Renal cortex interstitium (tissue), 11 donors: Measurements from ENCODE around the gene EXOC3L4. TPM values are rescaled to one million over a fixed set of nuclear protein-coding genes. Genes with fewer than 3 reads are reported as not detected.
"Not testable (repeated sequence)": the region's sequence is repeated elsewhere in the genome, so short reads cannot be mapped to it uniquely, and the experiment has no call there.

Source experiments
- DNase-seq, 11 donors: peaks; one replicate each; pipeline ENCODE4 v3.0.0-alpha.2; 2013; ENCODE audit warnings: low read depth in 9 of 11, low spot score in 4 of 11; ENCODE audit errors: extremely low read depth in 1 of 11
- polyA plus RNA-seq, 3 donors: library from polyadenylated mRNA; unstranded; fragments of 120-200 nt; gene quantifications; one replicate each; pipeline ENCODE4 v1.2.1, GENCODE V29; 2013; ENCODE audit not compliant: insufficient read length in 3 of 3

The EXOC3L4 gene
- polyA plus RNA-seq, 3 donors = 2.4 to 8.7 (median 4.5) TPM

GRCh38 chr14:103138301-103139131 lies 44.0 kb downstream of the EXOC3L4 start:
- no peak for DNase-seq

- no peak for DNase-seq
Observed at GRCh38 chr14:103139132-103140025, 44.9 kb downstream of the EXOC3L4 start.

- DNase-seq = no peak
Observed at GRCh38 chr14:103140316-103141109, 46.0 kb downstream of the EXOC3L4 start.

- DNase-seq = no peak
Observed at GRCh38 chr14:103141117-103141796, 46.7 kb downstream of the EXOC3L4 start.

- no peak for DNase-seq
Observed at GRCh38 chr14:103142026-103142425, 47.5 kb downstream of the EXOC3L4 start.

- DNase-seq = no peak
Observed at GRCh38 chr14:103142721-103143302, 48.3 kb downstream of the EXOC3L4 start.

- DNase-seq = no peak
Observed at GRCh38 chr14:103143506-103143905, 49.0 kb downstream of the EXOC3L4 start.

GRCh38 chr14:103144085-103144484 lies 49.6 kb downstream of the EXOC3L4 start:
- no peak for DNase-seq

- no peak for DNase-seq
Observed at GRCh38 chr14:103146141-103146709, 51.7 kb downstream of the EXOC3L4 start.

GRCh38 chr14:103149351-103150237 lies 55.1 kb downstream of the EXOC3L4 start:
- DNase-seq = no peak

GRCh38 chr14:103151270-103151945 lies 56.9 kb downstream of the EXOC3L4 start:
- no peak for DNase-seq

- no peak for DNase-seq
Observed at GRCh38 chr14:103155010-103155409, 60.5 kb downstream of the EXOC3L4 start.

- DNase-seq = not testable (repeated sequence)
Observed at GRCh38 chr14:103155416-103155815, 60.9 kb downstream of the EXOC3L4 start.

- no peak for DNase-seq
Observed at GRCh38 chr14:103155826-103156394, 61.4 kb downstream of the EXOC3L4 start.

GRCh38 chr14:103156651-103157378 lies 62.3 kb downstream of the EXOC3L4 start:
- no peak for DNase-seq

- DNase-seq = no peak
Observed at GRCh38 chr14:103157969-103158368, 63.4 kb downstream of the EXOC3L4 start.
